Natural killer cell (primary cell): Measurements from ENCODE around the gene DIPK1A. TPM values are rescaled to one million over a fixed set of nuclear protein-coding genes. Genes with fewer than 3 reads are reported as not detected.

Experiments
- ATAC-seq, 3 donors: fragments of 150-1000 bp in 2 of 3; fragments of 200-7000 bp in 1 of 3; cut with Tn5 transposase; 1 replicate in 1 of 3; 2 replicates in 2 of 3; pipeline ENCODE4 v1.10.0; 2021; ENCODE audit warnings: mild to moderate bottlenecking in 2 of 3, moderate library complexity in 2 of 3
- DNase-seq, 2 donors: peaks; one replicate each; pipeline versions ENCODE4 v3.0.0 to v3.0.0-alpha.2; 2013 to 2021; ENCODE audit warnings: mixed read lengths in 1 of 2
- H3K27ac ChIP-seq: one replicate; pipeline ENCODE4 v1.5.1; 2013; ENCODE audit warnings: mild to moderate bottlenecking, low read length
- H3K27me3 ChIP-seq: one replicate; pipeline ENCODE4 v1.6.1; 2013; ENCODE audit warnings: low read length; ENCODE audit not compliant: control insufficient read depth, insufficient read depth
- H3K36me3 ChIP-seq: one replicate; pipeline ENCODE4 v1.6.1; 2013; ENCODE audit warnings: low read length; ENCODE audit not compliant: control insufficient read depth, insufficient read depth
- H3K4me1 ChIP-seq: one replicate; pipeline ENCODE4 v1.6.1; 2013; ENCODE audit warnings: low read length; ENCODE audit not compliant: control insufficient read depth, insufficient read depth
- H3K4me3 ChIP-seq: one replicate; pipeline ENCODE4 v1.5.1; 2013; ENCODE audit warnings: low read length
- H3K9me3 ChIP-seq: one replicate; pipeline ENCODE4 v1.6.1; 2013; ENCODE audit warnings: low read length; ENCODE audit not compliant: control insufficient read depth, insufficient read depth
- H3K27ac Mint-ChIP-seq, 2 donors: one replicate each; pipeline ENCODE4 v1.8.0; 2022; ENCODE audit warnings: mild to moderate bottlenecking in 2 of 2, mixed read lengths in 2 of 2, moderate library complexity in 1 of 2
- H3K27me3 Mint-ChIP-seq, 2 donors: one replicate each; pipeline ENCODE4 v1.8.0; 2022; ENCODE audit warnings: low read depth in 2 of 2, mixed read lengths in 2 of 2
- H3K36me3 Mint-ChIP-seq: one replicate; pipeline ENCODE4 v1.8.0; 2022; ENCODE audit warnings: mixed read lengths
- H3K4me1 Mint-ChIP-seq, 2 donors: one replicate each; pipeline ENCODE4 v1.8.0; 2022; ENCODE audit warnings: mixed read lengths in 2 of 2
- H3K4me3 Mint-ChIP-seq: one replicate; pipeline ENCODE4 v1.8.0; 2022; ENCODE audit warnings: mild to moderate bottlenecking, moderate library complexity, mixed read lengths
- H3K9me3 Mint-ChIP-seq, 2 donors: one replicate each; pipeline ENCODE4 v1.8.0; 2022; ENCODE audit warnings: mixed read lengths in 2 of 2
- CTCF ChIP-seq: fragments of 200-600 bp; IDR thresholded peaks from one replicate; pipeline ENCODE4 v1.8.0; 2022; ENCODE audit warnings: antibody characterized with exemption
- WGBS: methylation state at CpG from one replicate; pipeline ENCODE4 v1.1.7; 2013; ENCODE audit warnings: missing lambda C conversion rate; ENCODE audit not compliant: insufficient coverage; 5-methylcytosine and 5-hydroxymethylcytosine counted together
- intact Hi-C: fragments of 100-400 bp; cut with micrococcal nuclease; formaldehyde crosslinking; loops from one replicate; pipeline ENCODE4 v1.14.2; 2022
- total RNA-seq, 4 donors: library from RNA; stranded (reverse); fragments of 120-200 nt in 1 of 4; gene quantifications; one replicate each; pipeline versions ENCODE4 v1.2.3 to v1.2.4, GENCODE V29; 2013 to 2022

The DIPK1A gene
- total RNA-seq, result 10 to 100 TPM in 2 of 3 donors, 1 to 10 TPM in 1; 7.0 to 11.3 (median 11.2) TPM
- total RNA-seq (2013), result 16.0 TPM

GRCh38 chr1:92961131-92961895 lies at the start of gene DIPK1A:
Gene DIPK1A, minus strand, starts transcription at chr1:92961462. Its CDS starts 33 bp downstream, at chr1:92961429.
- peaks cover 31 to 33% of the 10 kb centered on the region in 2 donors for H3K4me1 Mint-ChIP-seq
- peak within 1 kb of the TSS; percentile 95 for H3K4me3 Mint-ChIP-seq
- Histone ChIP-seq H3K36me3 (no peaks in the 10 kb centered on the region), H3K9me3 (no peaks in the 10 kb centered on the region), H3K4me1 (peaks cover 43% of the 10 kb centered on the region), H3K27ac (peak within 1 kb of the TSS; percentile 99), H3K27me3 (no peaks in the 10 kb centered on the region), H3K4me3 (peak within 1 kb of the TSS; percentile 91)
- peak within 1 kb of the TSS; percentile 93 to 95 for H3K27ac Mint-ChIP-seq
- under 1% methylated on average over 91 of the region's 103 CpGs for WGBS
- ATAC-seq, result peak; percentile 45 to 75 (median 68)
- DNase-seq, result peak; percentile 78 to 87
- H3K9me3 Mint-ChIP-seq, result no peaks in the 10 kb centered on the region
- intact Hi-C loops, result loop anchor here (2.0 to 10.0 kb wide), 4 partner anchors 33 to 883 kb away; partner anchors contain the start of genes CCDC18 and TMED5
- no peak for TF ChIP-seq CTCF
- H3K27me3 Mint-ChIP-seq, result no peaks in the 10 kb centered on the region
- no peaks in the 10 kb centered on the region for H3K36me3 Mint-ChIP-seq

- Mint-ChIP-seq H3K27me3 (peaks cover 19 to 31% of the 10 kb centered on the region in 2 donors), H3K27ac (no peak overlapping the region), H3K4me3 (no peak overlapping the region), H3K9me3 (no peaks in the 10 kb centered on the region), H3K4me1 (no peaks in the 10 kb centered on the region), H3K36me3 (no peaks in the 10 kb centered on the region)
- Histone ChIP-seq H3K27me3 (no peaks in the 10 kb centered on the region), H3K27ac (no peak overlapping the region), H3K4me3 (no peak overlapping the region), H3K36me3 (no peaks in the 10 kb centered on the region), H3K4me1 (no peaks in the 10 kb centered on the region), H3K9me3 (no peaks in the 10 kb centered on the region)
- intact Hi-C loops, result no loop called here
- no peak for ATAC-seq
- DNase-seq, result no peak
- no peak for TF ChIP-seq CTCF
- 81% methylated on average over 6 of the region's 6 CpGs for WGBS
Observed at GRCh38 chr1:93007941-93008577, 46.8 kb upstream of the DIPK1A start.

GRCh38 chr1:93005252-93005598 lies 44.0 kb upstream of the DIPK1A start:
- ATAC-seq (no peak), DNase-seq (no peak)
- peaks cover 29 to 42% of the 10 kb centered on the region in 2 donors for H3K27me3 Mint-ChIP-seq
- no peaks in the 10 kb centered on the region for H3K36me3 Mint-ChIP-seq
- no peaks in the 10 kb centered on the region for H3K9me3 Mint-ChIP-seq
- no peak overlapping the region for H3K27ac Mint-ChIP-seq
- H3K4me1 Mint-ChIP-seq, result no peaks in the 10 kb centered on the region
- no peak overlapping the region for H3K4me3 ChIP-seq
- no peak overlapping the region for H3K4me3 Mint-ChIP-seq
- WGBS, result no CpG with 5 or more reads among the region's 1 CpG
- no peaks in the 10 kb centered on the region for H3K36me3 ChIP-seq
- no peak overlapping the region for H3K27ac ChIP-seq
- intact Hi-C loops, result no loop called here
- no peak for TF ChIP-seq CTCF
- H3K27me3 ChIP-seq, result no peaks in the 10 kb centered on the region
- H3K9me3 ChIP-seq, result no peaks in the 10 kb centered on the region
- H3K4me1 ChIP-seq, result no peaks in the 10 kb centered on the region
